Omental fat pad (tissue), 4 donors: ENCODE measurements around the gene FXYD2. TPM values are rescaled to one million over a fixed set of nuclear protein-coding genes. Genes with fewer than 3 reads are reported as not detected.

ENCODE experiments used
- ATAC-seq: fragments of 150-250 bp; one replicate; pipeline ENCODE4 v1.9.1; 2016; ENCODE audit warnings: mild to moderate bottlenecking, moderate library complexity; ENCODE audit not compliant: low FRiP score
- DNase-seq: peaks from one replicate; pipeline ENCODE4 v3.0.0-alpha.2; 2019; ENCODE audit warnings: low spot score
- CTCF ChIP-seq, 3 donors: fragments of 450-650 bp; IDR thresholded peaks; one replicate each; pipeline ENCODE4 v1.5.1; 2016 to 2017; ENCODE audit warnings: antibody characterized with exemption in 3 of 3, mild to moderate bottlenecking in 3 of 3, moderate library complexity in 2 of 3
- total RNA-seq, 4 donors: library from RNA; depleted of rRNA; stranded (reverse); fragments of >200 nt; gene quantifications; one replicate each; pipeline ENCODE4 v1.1.0, GENCODE V29; 2016

The FXYD2 gene
- total RNA-seq, 4 donors from 2014 or later, result 1.1 to 4.3 (median 2.0) TPM

GRCh38 chr11:117830072-117830471 is 5.5 kb upstream of the FXYD2 start:
- ATAC-seq, result no peak
- no peak for DNase-seq
- no peak for TF ChIP-seq CTCF (IDR thresholded peaks at IDR 0.05)

GRCh38 chr11:117829369-117829725 is 4.8 kb upstream of the FXYD2 start:
- TF ChIP-seq CTCF (IDR thresholded peaks at IDR 0.05), result no peak
- ATAC-seq (no peak), DNase-seq (no peak)

- no peak for TF ChIP-seq CTCF (IDR thresholded peaks at IDR 0.05)
- ATAC-seq (peak; percentile 48), DNase-seq (peak; percentile 43)
Observed at GRCh38 chr11:117828611-117829368, 4.2 kb upstream of the FXYD2 start.

GRCh38 chr11:117827521-117828511 is 3.3 kb upstream of the FXYD2 start:
- DNase-seq, result peak; percentile 18
- TF ChIP-seq CTCF (IDR thresholded peaks at IDR 0.05), result no peak
- no peak for ATAC-seq

DNA sequence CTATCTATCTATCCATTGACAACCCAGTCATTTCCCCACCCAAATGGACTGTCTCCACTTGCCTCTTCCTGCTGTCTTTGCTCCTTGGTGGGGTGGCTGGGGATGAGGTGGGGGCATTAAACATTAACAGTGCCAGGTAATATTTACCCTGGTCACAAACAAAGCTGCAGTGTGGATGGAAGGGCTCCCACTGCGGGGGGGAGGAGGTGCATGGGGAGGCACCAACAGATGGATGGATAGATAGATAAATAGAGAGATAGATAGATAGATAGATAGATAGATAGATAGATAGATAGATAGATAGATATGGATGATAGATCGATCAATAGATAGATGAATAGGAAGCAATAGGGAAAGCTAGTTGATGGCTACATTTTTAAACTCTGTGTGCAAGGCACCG is 2.3 kb upstream of the FXYD2 start:
- no peak for TF ChIP-seq CTCF (IDR thresholded peaks at IDR 0.05)
- no peak for DNase-seq
- no peak for ATAC-seq

- ATAC-seq (no peak), DNase-seq (peak; percentile 17)
Observed at GRCh38 chr11:117826190-117826570, 1.6 kb upstream of the FXYD2 start.

More at GRCh38 chr11:117826190-117826570, 1.6 kb upstream of the FXYD2 start:
- no peak for TF ChIP-seq CTCF (IDR thresholded peaks at IDR 0.05)
